ENCODE results near the gene CACNG3.

Gene CACNG3

DNA sequence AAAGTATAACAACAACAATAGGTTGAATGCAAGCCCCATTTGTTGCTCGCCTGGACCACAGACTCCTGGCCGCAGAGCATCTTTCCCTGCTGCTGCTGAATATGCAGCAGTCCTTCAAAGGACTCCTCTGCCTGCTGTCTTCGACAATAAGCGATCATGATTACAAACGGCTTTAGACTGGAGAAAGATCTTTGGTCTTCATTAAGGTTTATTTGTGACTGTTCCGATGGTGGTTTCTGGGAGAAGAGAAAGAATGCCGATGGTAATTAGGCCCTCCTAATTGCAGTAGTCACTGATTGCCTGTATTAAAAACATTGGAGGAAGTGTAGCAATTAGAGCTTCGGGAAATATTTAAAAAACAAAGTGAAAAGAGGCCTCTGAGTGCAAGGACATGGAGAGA, 138.2 kb downstream of the CACNG3 start:
- TF ChIP-seq CTCF (IDR thresholded peaks at IDR 0.05; ENCODE audit: low read depth, low read length) = no peak

DNA sequence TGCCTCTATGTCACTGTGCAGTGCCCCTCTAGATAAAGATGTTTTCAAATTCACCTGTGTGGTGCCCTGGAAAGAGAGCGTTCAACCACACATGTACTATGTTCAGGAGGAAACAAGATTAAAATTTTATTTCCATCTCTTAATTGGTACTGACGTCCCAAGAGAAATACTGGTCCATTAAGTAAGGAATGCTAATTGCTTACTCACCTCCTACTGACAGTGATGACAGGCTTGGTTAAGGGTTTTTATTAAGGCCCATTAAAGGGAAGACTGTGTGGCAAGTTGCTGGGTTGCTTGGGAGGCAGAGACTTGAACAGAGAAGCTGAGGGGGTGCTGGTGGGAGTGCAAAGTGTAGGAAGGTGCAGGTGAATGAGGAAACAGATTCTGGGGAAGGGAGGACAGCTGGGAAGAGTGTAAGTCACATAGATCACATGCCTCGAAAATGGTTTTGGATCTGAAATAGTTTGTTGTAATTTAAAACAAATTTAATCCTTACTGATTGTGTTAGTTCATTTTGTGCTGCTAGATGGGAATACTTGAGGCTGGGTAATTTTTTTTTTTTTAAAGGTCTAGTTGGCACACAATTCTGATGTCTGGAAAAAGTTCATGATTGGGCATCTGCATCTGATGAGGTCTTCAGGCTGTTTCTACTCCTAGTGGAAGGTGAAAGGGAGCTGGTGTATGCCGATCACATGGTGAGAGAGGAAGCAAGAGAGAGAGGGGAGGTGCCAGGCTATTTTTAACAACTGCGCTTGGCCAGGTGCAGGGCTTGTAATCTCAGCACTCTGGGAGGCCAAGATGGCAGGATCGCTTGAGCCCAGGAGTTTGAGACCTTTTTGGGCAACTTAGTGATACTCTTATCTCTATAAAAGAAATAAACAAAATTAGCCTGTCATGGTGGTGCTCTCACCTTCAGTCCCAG, 140.5 kb downstream of the CACNG3 start:
- no peak overlapping the region for H3K4me3 ChIP-seq (ENCODE audit: low read depth, low read length)
- no peak for TF ChIP-seq CTCF (IDR thresholded peaks at IDR 0.05; ENCODE audit: low read depth, low read length)

More for the DNA sequence above, 138.2 kb downstream of the CACNG3 start:
- no peak overlapping the region for H3K4me3 ChIP-seq (ENCODE audit: low read depth, low read length)

GRCh38 chr16:24409045-24409444, 152.9 kb downstream of the CACNG3 start:
- no peak overlapping the region for H3K4me3 ChIP-seq (ENCODE audit: low read depth, low read length)
- TF ChIP-seq CTCF (IDR thresholded peaks at IDR 0.05; ENCODE audit: low read depth, low read length) = no peak
